ENCODE data around the gene NSD1. TPM values are rescaled to one million over a fixed set of nuclear protein-coding genes. Genes with fewer than 3 reads are reported as not detected.

Gene NSD1, protein sequence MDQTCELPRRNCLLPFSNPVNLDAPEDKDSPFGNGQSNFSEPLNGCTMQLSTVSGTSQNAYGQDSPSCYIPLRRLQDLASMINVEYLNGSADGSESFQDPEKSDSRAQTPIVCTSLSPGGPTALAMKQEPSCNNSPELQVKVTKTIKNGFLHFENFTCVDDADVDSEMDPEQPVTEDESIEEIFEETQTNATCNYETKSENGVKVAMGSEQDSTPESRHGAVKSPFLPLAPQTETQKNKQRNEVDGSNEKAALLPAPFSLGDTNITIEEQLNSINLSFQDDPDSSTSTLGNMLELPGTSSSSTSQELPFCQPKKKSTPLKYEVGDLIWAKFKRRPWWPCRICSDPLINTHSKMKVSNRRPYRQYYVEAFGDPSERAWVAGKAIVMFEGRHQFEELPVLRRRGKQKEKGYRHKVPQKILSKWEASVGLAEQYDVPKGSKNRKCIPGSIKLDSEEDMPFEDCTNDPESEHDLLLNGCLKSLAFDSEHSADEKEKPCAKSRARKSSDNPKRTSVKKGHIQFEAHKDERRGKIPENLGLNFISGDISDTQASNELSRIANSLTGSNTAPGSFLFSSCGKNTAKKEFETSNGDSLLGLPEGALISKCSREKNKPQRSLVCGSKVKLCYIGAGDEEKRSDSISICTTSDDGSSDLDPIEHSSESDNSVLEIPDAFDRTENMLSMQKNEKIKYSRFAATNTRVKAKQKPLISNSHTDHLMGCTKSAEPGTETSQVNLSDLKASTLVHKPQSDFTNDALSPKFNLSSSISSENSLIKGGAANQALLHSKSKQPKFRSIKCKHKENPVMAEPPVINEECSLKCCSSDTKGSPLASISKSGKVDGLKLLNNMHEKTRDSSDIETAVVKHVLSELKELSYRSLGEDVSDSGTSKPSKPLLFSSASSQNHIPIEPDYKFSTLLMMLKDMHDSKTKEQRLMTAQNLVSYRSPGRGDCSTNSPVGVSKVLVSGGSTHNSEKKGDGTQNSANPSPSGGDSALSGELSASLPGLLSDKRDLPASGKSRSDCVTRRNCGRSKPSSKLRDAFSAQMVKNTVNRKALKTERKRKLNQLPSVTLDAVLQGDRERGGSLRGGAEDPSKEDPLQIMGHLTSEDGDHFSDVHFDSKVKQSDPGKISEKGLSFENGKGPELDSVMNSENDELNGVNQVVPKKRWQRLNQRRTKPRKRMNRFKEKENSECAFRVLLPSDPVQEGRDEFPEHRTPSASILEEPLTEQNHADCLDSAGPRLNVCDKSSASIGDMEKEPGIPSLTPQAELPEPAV (N-terminal part only)
- 31.0 and 37.5 TPM in 2 replicates for total RNA-seq

DNA sequence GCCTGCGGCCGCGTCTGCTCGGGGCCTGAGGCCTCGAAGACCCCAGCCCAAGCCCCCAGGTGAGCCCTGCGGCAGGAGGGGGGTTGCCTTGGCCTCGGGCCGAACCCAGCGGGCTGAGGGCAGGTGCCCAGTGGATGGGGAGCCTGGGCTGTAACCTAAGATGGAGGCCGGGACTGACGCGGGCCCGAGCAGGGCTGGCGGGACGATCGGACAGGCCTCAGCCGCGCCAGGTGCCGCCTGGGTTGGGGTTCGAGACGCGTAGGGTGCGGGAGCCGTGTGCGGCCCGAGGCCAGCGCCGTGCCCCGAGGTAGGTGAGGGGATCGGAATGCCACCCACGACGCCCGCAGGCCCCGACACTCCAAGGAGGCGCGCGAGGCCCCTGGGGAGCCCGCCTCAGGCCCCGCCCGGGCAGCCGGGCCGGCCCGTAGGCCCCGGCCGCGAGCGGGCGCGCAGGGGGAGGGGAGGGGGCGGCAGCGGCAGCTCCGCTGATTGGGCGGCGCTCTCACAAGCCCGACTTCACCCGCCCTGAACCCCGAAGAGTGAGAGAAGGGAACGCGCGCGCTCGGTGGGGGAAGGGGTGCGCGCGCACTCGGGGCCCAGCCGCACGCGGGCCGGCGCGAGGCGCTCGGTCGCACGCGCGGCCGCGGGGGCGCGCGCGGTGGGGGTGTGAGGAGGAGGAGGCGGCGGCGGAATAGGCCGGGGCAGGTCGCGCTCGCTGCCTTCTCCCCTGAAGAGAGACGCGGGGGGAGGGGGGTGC lies at the start of gene NSD1:
TSS of gene NSD1 (plus strand) at position 678 of the 757 bp plus-strand sequence. CDS start 1,331 bp downstream, outside the sequence.

DNA sequence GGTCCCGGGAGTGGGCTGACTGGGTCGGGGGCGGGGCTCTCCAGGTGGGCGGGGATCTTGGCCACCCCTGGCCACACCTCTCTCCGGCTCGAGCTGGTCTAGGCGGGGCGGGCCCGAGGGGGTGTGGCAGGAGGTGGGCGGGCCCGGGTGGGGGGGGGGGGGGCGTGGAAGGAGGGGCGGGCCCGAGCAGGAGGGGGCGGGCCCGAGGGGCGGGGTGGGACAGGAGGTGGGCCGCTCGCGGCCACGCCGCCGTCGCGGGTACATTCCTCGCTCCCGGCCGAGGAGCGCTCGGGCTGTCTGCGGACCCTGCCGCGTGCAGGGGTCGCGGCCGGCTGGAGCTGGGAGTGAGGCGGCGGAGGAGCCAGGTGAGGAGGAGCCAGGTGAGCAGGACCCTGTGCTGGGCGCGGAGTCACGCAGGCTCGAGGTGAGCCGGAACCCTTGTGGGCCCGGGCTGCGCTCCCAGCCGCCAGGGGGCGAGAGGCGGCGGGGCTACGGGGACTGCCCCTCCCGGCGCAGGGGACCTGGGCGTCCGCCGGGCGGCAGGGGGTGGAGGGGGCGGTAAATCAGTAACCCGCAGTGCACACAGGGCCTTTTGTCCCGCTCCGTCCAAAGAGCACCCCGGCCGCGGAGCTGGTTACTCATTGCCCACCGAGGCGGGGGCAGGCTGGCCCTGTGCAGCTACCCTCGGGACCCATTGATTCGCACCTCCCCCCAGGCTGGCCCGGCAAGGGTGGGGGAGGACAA lies 46.7 kb upstream of the NSD1 start, which contains the start of gene FGFR4:
TSS of gene FGFR4 (plus strand) at position 262 of the 744 bp plus-strand sequence. CDS start 2,688 bp downstream, outside the sequence.

DNA sequence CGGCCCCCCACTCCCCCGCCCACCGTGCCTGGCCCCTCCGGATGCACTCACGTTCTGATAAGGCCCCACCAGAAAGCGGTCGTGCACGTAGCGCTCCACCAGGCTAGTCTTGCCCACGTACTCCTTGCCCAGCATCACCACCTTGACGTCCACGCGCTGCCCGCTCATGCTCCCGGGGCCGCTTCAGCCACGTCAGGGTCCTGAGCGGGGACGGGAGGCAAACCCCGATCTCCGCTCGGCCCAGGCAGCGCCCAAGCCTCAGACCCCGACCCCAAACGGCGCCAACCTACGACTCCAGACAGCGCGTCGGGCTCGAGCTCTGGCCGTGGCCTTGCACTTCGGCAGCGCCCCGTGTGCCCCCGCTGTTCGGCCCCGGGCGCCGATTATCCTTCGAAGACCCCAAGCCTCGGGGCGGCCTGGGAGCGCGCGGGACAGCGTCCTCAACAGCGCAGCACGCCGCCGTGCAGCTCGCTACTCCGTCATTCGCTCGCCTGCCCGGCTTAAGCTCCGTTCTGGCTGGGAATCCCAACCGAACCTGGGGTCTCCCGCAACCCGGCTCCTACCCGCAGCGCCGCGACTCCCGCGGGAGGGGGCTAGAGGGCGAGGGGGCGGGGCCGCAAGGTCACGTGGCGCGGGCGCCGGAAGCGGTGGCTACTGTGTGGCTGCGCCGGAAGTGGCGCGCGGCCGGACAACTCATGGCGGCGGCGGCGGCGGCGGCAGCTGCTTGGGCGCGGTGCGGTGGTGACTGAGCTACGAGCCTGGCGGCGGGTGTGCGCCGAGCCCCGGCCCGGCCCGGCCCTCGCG lies 169.8 kb downstream of the NSD1 start, which contains the start of the genes PRELID1 and RAB24:
TSS of gene PRELID1 (plus strand) at position 679 of the 804 bp plus-strand sequence. CDS start 187 bp downstream, outside the sequence.
TSS of gene RAB24 (minus strand) at position 599 of the 804 bp plus-strand sequence. CDS start at position 168, 431 bp downstream.

DNA sequence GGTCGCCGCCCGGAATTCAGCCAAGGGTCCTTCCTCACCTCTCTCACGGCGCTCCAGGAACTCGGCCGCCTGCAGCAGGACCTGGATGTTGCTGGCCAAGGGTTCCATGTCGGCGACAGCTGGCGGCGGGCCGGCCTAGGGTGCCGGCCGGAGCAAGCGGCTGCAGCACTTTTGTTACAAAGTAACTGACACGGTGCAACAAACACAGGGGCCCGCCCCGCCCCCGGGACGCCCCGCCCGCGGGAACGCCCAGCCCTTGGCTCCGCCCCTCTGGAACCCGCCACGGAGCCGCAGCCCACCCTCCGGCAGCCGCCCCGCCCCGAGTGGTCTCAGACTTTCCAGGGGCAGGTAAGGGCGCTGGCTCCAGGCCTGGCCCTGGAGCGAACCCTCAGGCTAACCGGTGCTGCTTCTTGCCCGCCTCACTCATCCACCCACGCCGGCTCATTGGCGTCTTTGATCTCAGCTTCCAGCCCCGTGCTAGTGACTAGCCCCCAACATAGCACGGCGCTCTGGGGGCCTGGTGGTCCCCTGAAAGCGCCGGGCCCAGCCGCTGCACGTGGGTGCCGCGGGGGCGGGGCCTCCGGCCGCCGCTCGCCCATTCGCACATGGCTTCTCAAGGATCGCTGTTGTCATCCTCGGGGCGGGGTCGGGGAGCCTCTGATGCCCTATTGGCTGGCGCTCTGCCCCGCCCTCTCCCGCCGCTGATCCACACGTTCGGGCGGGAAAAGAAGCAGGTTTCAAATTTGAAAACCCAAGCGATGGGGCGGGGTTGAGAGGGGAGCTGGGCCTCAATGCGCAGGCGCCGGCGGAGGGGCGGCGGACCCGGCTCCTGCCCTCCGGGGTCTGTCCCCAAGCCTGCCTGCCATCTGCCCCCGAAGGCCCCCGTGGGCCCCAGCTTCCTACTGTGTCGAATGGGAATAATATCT lies 178.4 kb downstream of the NSD1 start, which contains the start of gene MXD3:
TSS of gene MXD3 (minus strand) at position 176 of the 926 bp plus-strand sequence. CDS start at position 108, 68 bp downstream.

Other genes with a start within 250 kb of the NSD1 start
- gene HK3, start 234.4 kb upstream of the NSD1 start, total RNA-seq: not detected in 2 replicates
- 24.3 and 29.3 TPM in 2 replicates for gene UIMC1, start 127.0 kb upstream of the NSD1 start, total RNA-seq
- gene ZNF346, start 111.1 kb upstream of the NSD1 start, total RNA-seq: 12.3 and 13.8 TPM in 2 replicates
- 2.2 and 19.8 TPM in 2 replicates for gene FGFR4, start 46.9 kb upstream of the NSD1 start, total RNA-seq
- gene RAB24, start 169.9 kb downstream of the NSD1 start, total RNA-seq: 25.7 and 28.5 TPM in 2 replicates
- 86.3 and 92.4 TPM in 2 replicates for gene PRELID1, start 170.0 kb downstream of the NSD1 start, total RNA-seq
- gene MXD3, start 178.1 kb downstream of the NSD1 start, total RNA-seq: 0.65 and 1.3 TPM in 2 replicates
- gene LMAN2, start 217.9 kb downstream of the NSD1 start, total RNA-seq: 488 and 547 TPM in 2 replicates
- gene RGS14, start 224.2 kb downstream of the NSD1 start, total RNA-seq: 4.0 and 5.0 TPM in 2 replicates